Measurements from ENCODE around the gene CNDP1.
"Not testable (repeated sequence)": the region's sequence is repeated elsewhere in the genome, so short reads cannot be mapped to it uniquely, and the experiment has no call there.

Gene CNDP1

GRCh38 chr18:74549591-74550104 lies 15.3 kb downstream of the CNDP1 start:
- DNase-seq: no peak

GRCh38 chr18:74550886-74551285 lies 16.6 kb downstream of the CNDP1 start:
- no peak for DNase-seq

- no peak for DNase-seq
Observed at GRCh38 chr18:74551452-74551851, 17.2 kb downstream of the CNDP1 start.

GRCh38 chr18:74551936-74552555 lies 17.7 kb downstream of the CNDP1 start:
- peak; percentile 84 for DNase-seq

GRCh38 chr18:74556126-74556525 lies 21.8 kb downstream of the CNDP1 start:
- no peak for DNase-seq

GRCh38 chr18:74558096-74558495 lies 23.8 kb downstream of the CNDP1 start:
- no peak for DNase-seq

GRCh38 chr18:74562131-74562730 lies 27.9 kb downstream of the CNDP1 start:
- no peak for DNase-seq

- no peak for DNase-seq
Observed at GRCh38 chr18:74562775-74563174, 28.5 kb downstream of the CNDP1 start.

GRCh38 chr18:74563999-74564398 lies 29.7 kb downstream of the CNDP1 start:
- no peak for DNase-seq

- not testable (repeated sequence) for DNase-seq
Observed at GRCh38 chr18:74565164-74565563, 30.9 kb downstream of the CNDP1 start.

GRCh38 chr18:74565993-74566392 lies 31.7 kb downstream of the CNDP1 start:
- DNase-seq: not testable (repeated sequence)

GRCh38 chr18:74567822-74568221 lies 33.5 kb downstream of the CNDP1 start:
- no peak for DNase-seq

- DNase-seq: no peak
Observed at GRCh38 chr18:74569401-74569800, 35.1 kb downstream of the CNDP1 start.

- DNase-seq: no peak
Observed at GRCh38 chr18:74570266-74570665, 36.0 kb downstream of the CNDP1 start.

- DNase-seq: no peak
Observed at GRCh38 chr18:74571895-74572680, 37.8 kb downstream of the CNDP1 start.

GRCh38 chr18:74573053-74573452 lies 38.8 kb downstream of the CNDP1 start:
- no peak for DNase-seq

- no peak for DNase-seq
Observed at GRCh38 chr18:74574916-74575315, 40.6 kb downstream of the CNDP1 start.

- DNase-seq: no peak
Observed at GRCh38 chr18:74577019-74577418, 42.7 kb downstream of the CNDP1 start.

- no peak for DNase-seq
Observed at GRCh38 chr18:74579496-74580065, 45.3 kb downstream of the CNDP1 start.

GRCh38 chr18:74582642-74583041 lies 48.3 kb downstream of the CNDP1 start:
- no peak for DNase-seq

GRCh38 chr18:74587441-74587840 lies 53.1 kb downstream of the CNDP1 start:
- DNase-seq: no peak

GRCh38 chr18:74589021-74589420 lies 54.7 kb downstream of the CNDP1 start:
- DNase-seq: no peak

GRCh38 chr18:74589811-74590210 lies 55.5 kb downstream of the CNDP1 start:
- no peak for DNase-seq

- no peak for DNase-seq
Observed at GRCh38 chr18:74590671-74591070, 56.4 kb downstream of the CNDP1 start.
